Stimulated activated effector memory CD8-positive, alpha-beta T cell treated with anti-CD3 and anti-CD28 coated beads, Interleukin-12 subunit alpha, Interleukin-12 subunit beta, amount 100 ng/mL, for 72 hours (primary cell): ENCODE results near the gene SGMS2.
A peak's percentile ranks its signal among the peaks of the same experiment; 100 is the strongest.

ENCODE experiments used
- ATAC-seq: fragments of 150-1000 bp; cut with Tn5 transposase; 2 replicates; pipeline ENCODE4 v1.10.0; 2021
- DNase-seq, 2 donors: peaks; one replicate each; pipeline ENCODE4 v3.0.0; 2021 to 2022; ENCODE audit warnings: low spot score in 2 of 2
- H3K27ac Mint-ChIP-seq: one replicate; pipeline ENCODE4 v1.8.0; 2022; ENCODE audit warnings: mild to moderate bottlenecking, mixed read lengths
- H3K36me3 Mint-ChIP-seq: one replicate; pipeline ENCODE4 v1.8.0; 2022; ENCODE audit warnings: mild to moderate bottlenecking, mixed read lengths
- H3K4me1 Mint-ChIP-seq: one replicate; pipeline ENCODE4 v1.8.0; 2022; ENCODE audit warnings: mixed read lengths
- H3K4me3 Mint-ChIP-seq: one replicate; pipeline ENCODE4 v1.8.0; 2022; ENCODE audit warnings: mild to moderate bottlenecking, mixed read lengths
- H3K9me3 Mint-ChIP-seq: one replicate; pipeline ENCODE4 v1.8.0; 2022; ENCODE audit warnings: mixed read lengths

Gene SGMS2

DNA sequence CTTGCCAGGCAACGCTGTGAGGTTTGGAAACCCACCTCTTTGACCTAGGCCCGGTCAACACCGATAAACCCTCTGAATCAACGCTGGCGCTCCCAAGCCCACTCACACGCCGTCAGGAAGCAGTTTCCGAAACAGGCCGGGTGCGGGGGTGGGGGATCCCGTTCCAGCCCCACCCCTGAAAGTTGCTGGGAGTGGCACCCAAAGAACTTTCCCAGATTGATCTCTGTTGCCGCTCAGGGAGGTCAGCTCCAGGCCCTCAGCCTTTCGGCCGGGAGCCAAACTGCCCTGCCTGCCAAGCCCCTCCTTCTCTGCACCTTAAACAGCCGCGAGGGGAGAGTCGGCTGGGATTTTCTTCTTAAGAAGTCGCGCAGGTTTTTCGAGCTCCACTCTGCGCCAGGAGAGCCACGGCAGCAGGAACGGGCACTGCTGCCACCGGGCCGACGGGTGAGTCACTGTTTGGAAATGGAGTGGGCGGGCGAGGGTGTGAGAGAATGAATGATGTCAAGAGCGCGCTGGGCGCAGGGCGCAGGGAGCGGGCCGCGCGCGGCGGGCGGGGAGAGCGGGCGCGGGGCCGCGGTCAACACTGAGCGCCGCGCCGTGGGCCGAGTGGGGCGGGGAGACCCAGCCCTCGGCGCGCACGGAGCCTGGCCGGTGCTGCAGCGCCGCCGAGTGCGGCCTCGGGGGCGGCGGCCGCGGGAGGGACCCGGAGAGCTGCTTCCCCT, at the start of gene SGMS2:
SGMS2 (plus strand) TSS at position 583 of the 722 bp plus-strand sequence. CDS start 70,622 bp downstream, outside the sequence.
- DNase-seq (peak; percentile 31 to 61), ATAC-seq (peak; percentile 89)
- Mint-ChIP-seq H3K4me3 (peak within 1 kb of the TSS; percentile 72), H3K4me1 (peaks cover 13% of the 10 kb centered on the region), H3K9me3 (no peaks in the 10 kb centered on the region), H3K27ac (no peak within 1 kb of the TSS), H3K36me3 (no peaks in the 10 kb centered on the region)

- Mint-ChIP-seq H3K4me1 (no peaks in the 10 kb centered on the region), H3K27ac (no peak overlapping the region), H3K4me3 (no peak overlapping the region), H3K36me3 (no peaks in the 10 kb centered on the region), H3K9me3 (peaks cover 3% of the 10 kb centered on the region)
- DNase-seq (no peak), ATAC-seq (no peak)
These were observed 46.8 kb upstream of the SGMS2 start for GRCh38 chr4:107777890-107778289.

GRCh38 chr4:107778784-107779530, 45.8 kb upstream of the SGMS2 start:
- Mint-ChIP-seq H3K9me3 (peaks cover 3% of the 10 kb centered on the region), H3K36me3 (no peaks in the 10 kb centered on the region), H3K4me3 (no peak overlapping the region), H3K4me1 (no peaks in the 10 kb centered on the region), H3K27ac (no peak overlapping the region)
- no peak for ATAC-seq
- no peak for DNase-seq

- Mint-ChIP-seq H3K9me3 (peaks cover 3% of the 10 kb centered on the region), H3K36me3 (no peaks in the 10 kb centered on the region), H3K4me3 (no peak overlapping the region), H3K4me1 (no peaks in the 10 kb centered on the region), H3K27ac (no peak overlapping the region)
- no peak for DNase-seq
- ATAC-seq = no peak
These were observed 44.1 kb upstream of the SGMS2 start for GRCh38 chr4:107780665-107781064.

- H3K27ac Mint-ChIP-seq = no peak overlapping the region
- no peaks in the 10 kb centered on the region for H3K4me1 Mint-ChIP-seq
- no peaks in the 10 kb centered on the region for H3K36me3 Mint-ChIP-seq
- H3K4me3 Mint-ChIP-seq = no peak overlapping the region
- no peak for DNase-seq
- H3K9me3 Mint-ChIP-seq = peaks cover 3% of the 10 kb centered on the region
- ATAC-seq = no peak
These were observed 32.8 kb upstream of the SGMS2 start for GRCh38 chr4:107791902-107792301.

- Mint-ChIP-seq H3K4me3 (no peak overlapping the region), H3K36me3 (no peaks in the 10 kb centered on the region)
- ATAC-seq = no peak
These were observed 32.0 kb upstream of the SGMS2 start for GRCh38 chr4:107792711-107793110.

GRCh38 chr4:107793996-107794395, 30.7 kb upstream of the SGMS2 start:
- no peak for DNase-seq
- no peaks in the 10 kb centered on the region for H3K36me3 Mint-ChIP-seq
- H3K4me1 Mint-ChIP-seq = no peaks in the 10 kb centered on the region
- no peak overlapping the region for H3K27ac Mint-ChIP-seq
- no peak overlapping the region for H3K4me3 Mint-ChIP-seq
- ATAC-seq = no peak
- no peaks in the 10 kb centered on the region for H3K9me3 Mint-ChIP-seq

More at GRCh38 chr4:107792711-107793110, 32.0 kb upstream of the SGMS2 start:
- Mint-ChIP-seq H3K4me1 (no peaks in the 10 kb centered on the region), H3K9me3 (no peaks in the 10 kb centered on the region), H3K27ac (no peak overlapping the region)
- no peak for DNase-seq

DNA sequence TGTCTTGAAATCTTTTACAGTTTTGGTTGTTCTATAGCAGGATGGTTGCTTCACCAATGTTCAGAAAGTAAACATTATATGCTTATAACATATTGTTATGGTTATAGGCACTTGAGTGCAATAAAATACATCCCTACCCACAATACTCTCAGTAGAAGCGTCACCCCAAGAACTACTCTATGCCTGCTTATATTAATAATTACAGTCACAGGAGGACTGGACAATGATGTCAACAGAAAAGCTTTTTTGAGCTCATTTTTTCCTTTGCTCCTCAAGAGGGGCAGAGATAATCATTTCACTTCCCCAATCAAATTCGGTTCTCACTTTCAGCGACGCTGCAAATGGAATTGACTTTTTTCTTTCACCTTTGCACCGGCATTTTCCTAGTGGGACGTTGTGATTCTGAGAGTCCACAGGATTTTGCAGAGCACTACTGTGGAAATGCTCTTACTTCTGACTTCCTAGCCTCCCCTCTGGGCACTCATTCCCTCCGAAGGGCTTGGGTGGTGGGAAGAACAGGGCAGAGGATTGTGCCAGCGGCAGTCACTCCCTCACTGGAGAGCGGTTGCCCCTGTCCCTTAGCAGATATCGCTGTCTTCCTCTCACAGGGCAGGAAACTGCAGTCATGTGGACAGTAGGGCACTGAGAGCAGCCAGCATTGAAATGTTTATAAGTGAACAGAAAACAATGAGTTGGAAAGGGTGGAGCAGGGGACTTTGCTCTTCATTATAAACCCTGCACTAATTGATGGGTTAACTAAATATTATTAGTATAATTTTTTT, 24.9 kb upstream of the SGMS2 start:
- H3K27ac Mint-ChIP-seq = no peak overlapping the region
- H3K9me3 Mint-ChIP-seq = no peaks in the 10 kb centered on the region
- no peak overlapping the region for H3K4me3 Mint-ChIP-seq
- no peak for ATAC-seq
- no peaks in the 10 kb centered on the region for H3K36me3 Mint-ChIP-seq
- H3K4me1 Mint-ChIP-seq = no peaks in the 10 kb centered on the region
- no peak for DNase-seq

- Mint-ChIP-seq H3K9me3 (no peaks in the 10 kb centered on the region), H3K4me1 (no peaks in the 10 kb centered on the region), H3K4me3 (no peak overlapping the region), H3K27ac (no peak overlapping the region), H3K36me3 (no peaks in the 10 kb centered on the region)
- ATAC-seq (no peak), DNase-seq (no peak)
These were observed 24.0 kb upstream of the SGMS2 start for GRCh38 chr4:107800706-107801105.

DNA sequence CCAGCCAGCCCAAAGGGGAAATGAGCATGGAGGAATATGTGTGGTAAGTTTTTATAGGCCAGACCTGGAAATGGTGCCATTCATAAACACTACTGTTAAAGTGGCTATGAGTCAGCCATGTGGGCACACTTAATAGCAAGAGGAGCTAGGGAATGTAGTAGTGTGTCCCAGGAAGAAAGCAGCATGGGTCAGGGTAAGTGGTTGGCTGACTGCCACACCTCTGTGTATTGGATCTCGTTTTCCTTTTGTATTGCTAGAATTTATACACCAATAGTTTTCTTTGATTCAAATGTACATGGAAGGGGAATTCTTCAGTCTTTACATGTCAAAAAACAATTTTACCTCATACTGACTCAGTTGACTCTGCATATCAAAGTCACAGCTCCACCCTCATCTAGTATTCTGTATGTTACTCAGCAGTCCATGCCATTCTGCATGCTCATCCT, 22.9 kb upstream of the SGMS2 start:
- Mint-ChIP-seq H3K4me3 (no peak overlapping the region), H3K9me3 (no peaks in the 10 kb centered on the region), H3K36me3 (no peaks in the 10 kb centered on the region), H3K4me1 (no peaks in the 10 kb centered on the region), H3K27ac (no peak overlapping the region)
- DNase-seq (no peak), ATAC-seq (peak; percentile 49)

GRCh38 chr4:107804956-107805355, 19.8 kb upstream of the SGMS2 start:
- Mint-ChIP-seq H3K4me3 (no peak overlapping the region), H3K36me3 (no peaks in the 10 kb centered on the region), H3K9me3 (peaks cover 2% of the 10 kb centered on the region), H3K4me1 (no peaks in the 10 kb centered on the region), H3K27ac (no peak overlapping the region)
- ATAC-seq (no peak), DNase-seq (no peak)

DNA sequence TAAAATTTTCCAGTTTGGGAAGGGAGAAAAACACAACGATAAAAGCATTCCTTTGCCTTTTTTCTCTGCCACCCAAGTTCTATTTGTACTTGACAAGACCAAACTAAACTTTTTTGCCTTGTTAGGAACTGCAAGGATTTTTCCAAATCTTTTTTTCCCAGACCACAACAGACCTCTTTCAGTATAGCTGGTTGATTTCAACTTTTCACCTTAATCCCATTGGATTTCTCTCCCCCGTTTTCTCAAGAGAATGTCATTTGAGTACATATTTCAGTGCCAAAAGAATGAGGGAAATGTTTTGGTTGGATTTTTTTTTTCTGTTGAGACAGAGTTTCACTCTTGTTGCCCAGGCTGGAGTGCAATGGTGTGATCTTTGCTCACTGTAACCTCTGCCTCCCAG, 18.5 kb upstream of the SGMS2 start:
- DNase-seq (no peak), ATAC-seq (no peak)
- H3K9me3 Mint-ChIP-seq = peaks cover 2% of the 10 kb centered on the region
- H3K36me3 Mint-ChIP-seq = no peaks in the 10 kb centered on the region
- H3K4me1 Mint-ChIP-seq = no peaks in the 10 kb centered on the region
- no peak overlapping the region for H3K27ac Mint-ChIP-seq
- no peak overlapping the region for H3K4me3 Mint-ChIP-seq

GRCh38 chr4:107808572-107808971, 16.2 kb upstream of the SGMS2 start:
- no peak overlapping the region for H3K27ac Mint-ChIP-seq
- peaks cover 2% of the 10 kb centered on the region for H3K9me3 Mint-ChIP-seq
- ATAC-seq = no peak
- DNase-seq = no peak
- H3K36me3 Mint-ChIP-seq = no peaks in the 10 kb centered on the region
- no peak overlapping the region for H3K4me3 Mint-ChIP-seq
- H3K4me1 Mint-ChIP-seq = no peaks in the 10 kb centered on the region

DNA sequence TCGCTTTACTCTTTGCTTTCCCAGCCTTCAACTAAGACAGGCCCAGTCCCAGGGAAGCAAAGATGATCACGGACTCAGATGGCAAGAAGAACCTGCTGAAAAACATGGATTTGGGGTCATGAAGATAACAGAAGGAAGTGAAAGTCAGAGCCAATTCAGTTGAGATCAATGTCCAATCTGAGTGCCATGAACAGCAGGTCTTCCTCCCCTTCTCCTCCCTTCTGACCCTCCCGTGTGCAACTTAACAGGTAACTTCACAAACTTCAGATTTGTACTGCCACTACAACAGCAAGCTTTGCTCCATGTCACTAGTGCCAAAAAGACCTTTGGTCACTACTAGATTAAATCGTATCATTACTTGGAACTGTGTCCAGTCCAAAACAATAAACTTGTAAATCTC, 15.5 kb upstream of the SGMS2 start:
- no peak for ATAC-seq
- no peak for DNase-seq
- Mint-ChIP-seq H3K9me3 (peaks cover 2% of the 10 kb centered on the region), H3K4me3 (no peak overlapping the region), H3K36me3 (no peaks in the 10 kb centered on the region), H3K27ac (no peak overlapping the region), H3K4me1 (no peaks in the 10 kb centered on the region)

DNA sequence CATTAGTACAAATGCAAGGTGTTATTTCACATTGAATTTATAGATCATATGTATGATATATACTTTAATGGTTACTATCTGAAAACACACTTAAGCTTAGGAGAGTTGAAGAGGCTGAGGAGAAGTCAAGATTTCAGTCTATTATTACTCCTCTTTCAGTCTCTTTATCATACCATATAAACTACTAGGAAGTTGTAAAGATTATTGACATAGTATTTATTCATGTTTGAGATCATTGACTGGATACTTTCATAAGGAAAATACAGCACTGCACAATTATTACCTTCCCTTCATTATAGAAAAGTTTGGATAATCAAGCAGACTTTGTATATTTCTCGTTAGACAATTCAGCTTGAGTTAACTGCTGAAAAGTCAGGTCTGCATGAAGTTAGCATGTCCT, 10.0 kb upstream of the SGMS2 start:
- no peak for DNase-seq
- Mint-ChIP-seq H3K4me3 (no peak overlapping the region), H3K9me3 (peaks cover under 1% of the 10 kb centered on the region), H3K27ac (no peak overlapping the region), H3K4me1 (no peaks in the 10 kb centered on the region), H3K36me3 (no peaks in the 10 kb centered on the region)
- no peak for ATAC-seq
